Heart left ventricle (tissue), 16 donors: ENCODE data around the gene IL25. TPM values are rescaled to one million over a fixed set of nuclear protein-coding genes. Genes with fewer than 3 reads are reported as not detected.

Source experiments
- ATAC-seq, 4 donors: fragments of 200-7000 bp; cut with Tn5 transposase; one replicate each; pipeline ENCODE4 v1.9.1; 2020 to 2022; ENCODE audit warnings: moderate library complexity in 4 of 4, mild to moderate bottlenecking in 3 of 4, moderate number of reproducible peaks in 1 of 4
- DNase-seq, 5 donors: peaks; one replicate each; pipeline ENCODE4 v3.0.0-alpha.2; 2020
- H3K27ac ChIP-seq, 12 donors: fragments of 200-600 bp; sonication (generic) in 4 of 12; one replicate each; pipeline versions ENCODE4 v1.5.0 to v1.8.0; 2016 to 2022; ENCODE audit warnings: mild to moderate bottlenecking in 2 of 12
- H3K27me3 ChIP-seq, 9 donors: fragments of 200-600 bp; sonication (generic) in 2 of 9; one replicate each; pipeline versions ENCODE4 v1.5.1 to v1.8.0; 2016 to 2022; ENCODE audit warnings: mild to moderate bottlenecking in 3 of 9
- H3K36me3 ChIP-seq, 9 donors: fragments of 200-600 bp; sonication (generic) in 2 of 9; one replicate each; pipeline versions ENCODE4 v1.5.0 to v1.8.0; 2018 to 2022; ENCODE audit warnings: mild to moderate bottlenecking in 2 of 9
- H3K4me1 ChIP-seq, 12 donors: fragments of 200-600 bp; sonication (generic) in 4 of 12; one replicate each; pipeline versions ENCODE4 v1.5.0 to v1.8.0; 2016 to 2022; ENCODE audit warnings: mild to moderate bottlenecking in 3 of 12
- H3K4me3 ChIP-seq, 12 donors: fragments of 200-600 bp; sonication (generic) in 4 of 12; one replicate each; pipeline versions ENCODE4 v1.5.0 to v1.8.0; 2017 to 2022; ENCODE audit warnings: mild to moderate bottlenecking in 9 of 12, moderate library complexity in 4 of 12
- H3K9me3 ChIP-seq, 12 donors: fragments of 200-600 bp; sonication (generic) in 4 of 12; one replicate each; pipeline versions ENCODE4 v1.5.0 to v1.8.0; 2016 to 2022; ENCODE audit warnings: mild to moderate bottlenecking in 1 of 12
- CTCF ChIP-seq, 12 donors: fragments of 200-600 bp; sonication (generic) in 4 of 12; IDR thresholded peaks; one replicate each; pipeline versions ENCODE4 v1.5.0 to v1.8.0; 2018 to 2022; ENCODE audit warnings: antibody characterized with exemption in 12 of 12, mild to moderate bottlenecking in 5 of 12
- POLR2A ChIP-seq, 2 donors: fragments of 450-650 bp; IDR thresholded peaks; one replicate each; pipeline ENCODE4 v1.6.1; 2017; ENCODE audit warnings: antibody characterized with exemption in 2 of 2, mild to moderate bottlenecking in 2 of 2, moderate library complexity in 2 of 2
- WGBS, 4 donors: extraction: QIAGEN DNeasy Blood & Tissue Kit in 2 of 4; methylation state at CpG; one replicate each; pipeline versions ENCODE4 v1.1.5 to v1.1.7; 2013 to 2018; 5-methylcytosine and 5-hydroxymethylcytosine counted together
- intact Hi-C, 10 donors: fragments of 100-400 bp; cut with DNase I; formaldehyde crosslinking; loops; one replicate each; pipeline versions ENCODE4 v1.11.1 to v1.14.2; 2022
- polyA plus RNA-seq, 2 donors: library from polyadenylated mRNA; stranded (reverse); fragments of 200-250 nt; gene quantifications; one replicate each; pipeline ENCODE4 v1.2.3, GENCODE V29; 2013
- total RNA-seq, 9 donors: library from RNA; depleted of rRNA in 2 of 9; stranded (reverse); fragments of >200 nt in 2 of 9; fragmentation: NEBNext Ultra II Directional in 3 of 9; extraction: Animal tissue kit (Norgen Biotek cat#: 25700) in 3 of 9; gene quantifications; one replicate each; pipeline versions ENCODE4 v1.1.0 to v1.2.4, GENCODE V29; 2016 to 2023
- donor health status: ischemic (EF 13 %, LVEDD 7.1; RV severe dilation, severe dysfunction).
- donor health status: healthy with polysubstance abuse.
- donor health status: DM: no; HTN: yes; CAD: no.
- donor health status: DM: no; HTN: no; CAD: no.
- donor health status: ischemic (EF 25% LVEDD 6.9; RV normal size, moderate dysfunction).
- donor health status: ischemic (EF 25% LVEDD 5.7; RV mildly dilated, moderate dysfunction).
- donor health status: healthy.
- donor health status: DM: yes; HTN: yes; CAD: no.
- donor health status: ischemic (EF 35%, LVEDD 5.7; RV mildly dilated, moderate dysfunction).
- donor health status: nonischemic (EF 11% LVEDD 7.7; RV severe dilation, severe dysfunction).
- donor health status: DM: yes; HTN: yes; CAD: no.
- donor health status: PGD.
- donor health status: ischemic (EF 29% LVEDD 5.4; RV normal size, mild dysfunction).
- donor health status: nonischemic (EF 23%, LVEDD 6.1; RV moderate dilation, normal function).

Gene IL25
- total and polyA plus RNA-seq, 11 donors, result 0.29 TPM; not detected in 10

- ATAC-seq, result no peak
- peak in 2 of 5 donors; percentile 13 to 46 for DNase-seq
- Histone ChIP-seq H3K4me1 (no peaks in the 10 kb centered on the region), H3K27ac (peak overlapping the region in 2 of 12 donors; percentile 9 to 37), H3K36me3 (peaks cover 0 to 95% (median 66%) of the 10 kb centered on the region in 9 donors), H3K4me3 (no peak overlapping the region), H3K9me3 (no peaks in the 10 kb centered on the region), H3K27me3 (peaks cover 0 to 5% (median 0%) of the 10 kb centered on the region in 9 donors)
- 69 to 76% (median 73%) methylated on average over 7 of the region's 7 CpGs for WGBS, 4 donors
- TF ChIP-seq CTCF (IDR thresholded peaks at IDR 0.05) (no peak), POLR2A (IDR thresholded peaks at IDR 0.05) (no peak)
- intact Hi-C loops, result no loop called here
Measured at GRCh38 chr14:23392613-23393012, 20.0 kb downstream of the IL25 start.

- ATAC-seq (peak in 1 of 4 donors; percentile 0), DNase-seq (peak in 2 of 5 donors; percentile 16 to 40)
- TF ChIP-seq POLR2A (IDR thresholded peaks at IDR 0.05) (no peak), CTCF (IDR thresholded peaks at IDR 0.05) (no peak)
- intact Hi-C loops, result no loop called here
- WGBS, 4 donors, result 82 to 86% (median 84%) methylated on average over 10 of the region's 10 CpGs
- H3K27me3 ChIP-seq, result peaks cover 0 to 5% (median 0%) of the 10 kb centered on the region in 9 donors
- peaks cover 0 to 96% (median 65%) of the 10 kb centered on the region in 9 donors for H3K36me3 ChIP-seq
- H3K4me1 ChIP-seq, result peaks cover 0 to 4% (median 0%) of the 10 kb centered on the region in 12 donors
- no peak overlapping the region for H3K4me3 ChIP-seq
- no peak overlapping the region for H3K27ac ChIP-seq
- H3K9me3 ChIP-seq, result no peaks in the 10 kb centered on the region
Measured at GRCh38 chr14:23396126-23396525, 23.5 kb downstream of the IL25 start.

GRCh38 chr14:23396781-23397407 lies 24.3 kb downstream of the IL25 start:
- ATAC-seq (peak in 1 of 4 donors; percentile 0), DNase-seq (peak in 2 of 5 donors; percentile 10 to 34)
- TF ChIP-seq POLR2A (IDR thresholded peaks at IDR 0.05) (peak in 1 of 2 donors; percentile 6), CTCF (IDR thresholded peaks at IDR 0.05) (no peak)
- H3K9me3 ChIP-seq, result no peaks in the 10 kb centered on the region
- intact Hi-C loops, result no loop called here
- H3K27me3 ChIP-seq, result peaks cover 0 to 2% (median 0%) of the 10 kb centered on the region in 9 donors
- peaks cover 0 to 7% (median 0%) of the 10 kb centered on the region in 12 donors for H3K4me1 ChIP-seq
- H3K36me3 ChIP-seq, result peaks cover 0 to 96% (median 59%) of the 10 kb centered on the region in 9 donors
- WGBS, 4 donors, result 80 to 88% (median 83%) methylated on average over 4 to 10 of the region's 10 CpGs
- no peak overlapping the region for H3K27ac ChIP-seq
- H3K4me3 ChIP-seq, result no peak overlapping the region

GRCh38 chr14:23398348-23398747 lies 25.7 kb downstream of the IL25 start:
- peak overlapping the region in 2 of 12 donors; percentile 2 to 51 for H3K27ac ChIP-seq
- ATAC-seq (no peak), DNase-seq (peak in 2 of 5 donors; percentile 14 to 16)
- peaks cover 0 to 94% (median 47%) of the 10 kb centered on the region in 9 donors for H3K36me3 ChIP-seq
- WGBS, 4 donors, result 68 to 74% (median 72%) methylated on average over 4 of the region's 4 CpGs
- TF ChIP-seq CTCF (IDR thresholded peaks at IDR 0.05), result no peak
- TF ChIP-seq POLR2A (IDR thresholded peaks at IDR 0.05), result no peak
- H3K4me1 ChIP-seq, result peaks cover 0 to 7% (median 0%) of the 10 kb centered on the region in 12 donors
- intact Hi-C loops, result no loop called here
- no peaks in the 10 kb centered on the region for H3K27me3 ChIP-seq
- H3K9me3 ChIP-seq, result no peaks in the 10 kb centered on the region
- H3K4me3 ChIP-seq, result no peak overlapping the region
